CD4-positive, alpha-beta T cell treated with Interleukin-15 for 1 hour (primary cell): ENCODE data around the gene DR1.

Experiments
- DNase-seq: peaks from one replicate; pipeline ENCODE4 v3.0.0-alpha.2; 2020

DR1 gene

DNA sequence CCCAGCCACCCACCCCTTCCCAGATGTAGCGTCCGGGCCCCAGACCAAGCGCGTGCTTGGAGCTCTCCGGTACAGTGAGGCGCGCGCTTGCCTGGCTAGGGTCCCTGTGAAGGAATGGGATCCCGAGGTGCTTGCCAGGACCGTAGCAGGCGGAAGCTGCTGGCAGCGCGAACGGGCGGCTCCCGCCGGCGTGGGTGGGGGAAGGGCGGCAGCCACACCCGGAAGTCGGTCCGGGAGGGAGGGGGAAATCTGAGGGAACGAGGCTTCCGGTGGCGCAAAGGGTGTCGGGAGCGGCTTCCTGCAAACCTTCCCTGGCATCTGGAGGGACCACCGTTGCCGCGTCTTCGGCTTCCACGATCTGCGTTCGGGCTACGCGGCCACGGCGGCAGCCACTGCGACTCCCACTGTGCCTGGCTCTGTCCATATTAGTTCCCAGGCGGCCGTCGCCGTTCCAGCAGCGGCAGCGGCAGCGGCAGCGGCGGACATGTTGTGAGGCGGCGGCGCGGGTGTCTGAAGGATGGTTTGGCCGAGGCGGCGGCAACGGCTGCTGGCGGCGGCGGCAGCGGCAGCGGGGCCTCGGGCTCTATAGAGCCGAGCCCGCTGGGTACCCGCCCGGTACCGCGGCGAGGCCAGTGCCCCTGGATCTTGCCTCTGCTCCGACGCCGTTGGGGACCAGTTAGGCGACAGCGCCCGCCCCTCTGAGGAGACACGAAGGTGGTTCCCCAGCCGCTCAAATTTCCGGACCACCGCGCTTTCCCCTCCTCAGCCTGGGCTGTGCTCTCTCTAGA lies at the start of gene DR1:
Gene DR1 (plus strand): TSS at position 275 of the 788 bp plus-strand sequence. CDS start 739 bp downstream, outside the sequence.
- DNase-seq: peak; percentile 88

DNA sequence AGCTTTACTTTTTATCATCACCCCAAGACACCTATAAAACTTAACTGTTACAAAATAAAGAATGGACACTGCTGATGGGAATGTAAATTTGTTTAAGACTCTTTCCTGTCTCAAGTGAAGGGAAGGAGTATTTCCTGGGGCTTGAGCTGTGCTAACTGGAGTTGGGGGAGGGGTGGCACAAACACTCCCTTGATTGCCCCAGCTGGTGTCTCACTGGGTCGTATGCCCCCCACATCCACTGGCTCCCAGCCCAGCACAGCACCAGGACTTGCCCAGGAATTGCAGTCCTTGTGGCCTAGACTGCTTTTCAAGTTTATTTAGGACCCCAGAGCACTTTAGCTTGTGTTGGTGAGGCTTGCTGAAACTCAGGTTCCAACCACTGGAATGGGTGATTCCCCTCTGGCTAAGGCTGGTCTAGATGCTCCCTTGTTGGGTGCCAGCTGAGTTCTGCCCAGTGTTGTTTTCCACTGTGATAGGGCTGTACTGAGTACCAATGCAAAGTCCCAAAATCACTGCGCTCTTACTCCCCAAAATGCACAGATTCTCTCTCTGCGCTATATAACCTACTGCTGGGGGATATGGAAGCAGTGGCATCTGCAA lies 49.1 kb upstream of the DR1 start:
- no peak for DNase-seq

DNA sequence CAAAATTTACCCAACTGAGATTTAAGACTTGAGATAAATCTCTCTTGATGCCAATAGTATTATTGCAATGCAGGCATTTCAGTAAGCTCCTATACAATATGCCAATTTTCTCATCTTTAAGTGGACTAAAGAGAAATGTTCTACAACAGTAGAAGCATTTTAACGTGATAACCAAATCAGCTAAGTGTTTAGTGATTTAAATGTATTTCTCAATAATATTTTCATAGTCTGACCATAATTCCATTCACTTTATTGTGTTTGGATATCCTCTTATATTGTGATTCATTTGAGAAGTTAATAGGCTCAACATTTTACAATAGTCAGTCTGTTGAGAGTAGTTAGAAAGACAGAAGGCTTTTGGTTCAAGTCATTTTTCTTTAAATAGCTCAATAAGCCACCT lies 44.6 kb upstream of the DR1 start:
- no peak for DNase-seq

DNA sequence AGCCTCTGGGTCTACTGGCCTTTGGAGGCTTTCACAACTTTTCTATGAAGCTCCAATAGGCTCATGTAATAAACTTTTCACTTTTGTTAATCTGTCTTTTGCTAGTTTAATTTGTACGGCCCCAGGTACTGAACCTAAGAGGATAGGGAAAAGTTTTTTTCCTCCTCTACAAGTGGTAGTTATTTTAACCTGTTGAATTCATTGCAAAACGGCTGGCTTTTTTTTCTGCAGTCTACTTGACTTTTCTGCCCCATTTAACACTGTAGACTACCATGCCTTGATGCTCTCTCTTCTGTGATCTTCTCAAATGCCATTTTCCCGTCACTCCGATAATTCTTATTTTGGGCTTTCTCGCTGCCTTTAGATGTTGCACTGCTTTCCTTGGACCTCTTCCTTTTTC lies 43.6 kb upstream of the DR1 start:
- no peak for DNase-seq

DNA sequence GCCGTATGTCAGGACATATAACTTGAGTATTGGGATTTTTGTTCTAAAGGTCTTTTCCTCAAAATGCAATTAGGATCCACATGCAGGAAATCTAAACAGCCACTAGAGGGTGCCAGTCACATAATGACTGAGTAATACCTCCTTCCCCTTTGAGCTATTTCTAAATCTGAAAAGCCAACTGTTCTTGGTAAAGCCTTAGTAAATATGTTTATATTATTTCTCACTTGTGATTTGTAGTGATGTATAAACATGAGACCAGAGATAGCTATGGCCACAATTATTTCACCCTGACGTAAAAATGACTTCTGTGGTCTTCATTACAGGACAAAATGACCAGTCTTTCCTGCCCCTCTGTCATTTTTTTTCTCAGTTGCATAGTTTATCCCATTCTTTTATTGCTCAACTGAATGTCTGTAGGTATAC lies 41.0 kb upstream of the DR1 start:
- DNase-seq: peak; percentile 27

DNA sequence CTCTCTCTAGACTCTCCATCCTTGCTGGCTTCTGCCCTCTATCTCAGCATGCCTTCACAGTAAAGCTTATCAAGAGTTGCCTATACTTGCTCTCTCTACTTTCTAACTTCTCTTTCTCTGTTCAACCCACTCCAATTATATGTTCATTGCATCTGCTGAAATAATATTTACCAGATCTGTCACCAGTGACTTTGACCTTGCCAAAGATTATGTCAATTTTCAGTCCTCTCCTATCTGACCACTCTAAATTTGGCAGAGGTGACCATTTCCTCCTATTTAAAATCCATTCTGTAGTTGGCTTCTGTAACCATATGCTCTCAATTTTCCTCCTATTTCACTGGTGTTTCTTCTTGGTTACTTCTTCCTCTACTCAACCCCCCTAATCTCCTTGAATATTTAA lies 38.8 kb upstream of the DR1 start:
- DNase-seq: no peak

DNA sequence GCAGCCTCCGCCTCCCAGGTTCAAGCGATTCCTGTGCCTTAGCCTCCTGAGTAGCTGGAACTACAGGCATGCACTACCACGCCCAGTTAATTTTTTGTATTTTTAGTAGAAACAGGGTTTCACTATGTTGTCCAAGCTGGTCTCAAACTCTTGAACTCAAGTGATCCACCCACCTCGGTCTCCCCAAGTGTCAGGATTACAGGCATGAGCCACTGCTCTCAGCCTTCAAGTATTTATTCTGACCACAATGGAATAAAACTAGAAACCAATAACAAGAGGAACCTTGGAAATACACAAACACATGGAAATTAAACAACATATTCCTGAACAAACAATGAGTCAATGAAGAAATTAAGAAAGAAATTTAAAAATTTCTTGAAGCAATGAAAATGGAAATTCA lies 32.7 kb upstream of the DR1 start:
- no peak for DNase-seq

DNA sequence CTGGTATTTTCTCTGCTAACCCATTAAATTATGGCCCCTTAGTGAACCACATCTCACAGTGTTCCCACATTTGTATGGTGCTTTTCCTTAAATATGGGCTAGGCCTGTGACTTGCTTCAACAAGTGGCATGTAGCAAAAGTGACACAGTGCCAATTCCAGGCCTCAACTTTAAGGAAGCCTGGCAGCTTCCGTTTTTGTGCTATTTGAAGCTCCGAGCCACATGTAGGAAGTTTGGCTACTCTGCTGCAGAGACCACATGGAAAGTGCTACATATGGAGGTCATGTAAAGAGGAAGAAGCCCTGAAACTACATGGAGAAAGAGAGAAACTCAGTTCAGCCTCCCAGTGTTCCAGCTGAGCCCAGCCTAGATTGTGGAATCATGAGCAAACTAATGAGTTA lies 28.5 kb upstream of the DR1 start:
- peak; percentile 39 for DNase-seq

DNA sequence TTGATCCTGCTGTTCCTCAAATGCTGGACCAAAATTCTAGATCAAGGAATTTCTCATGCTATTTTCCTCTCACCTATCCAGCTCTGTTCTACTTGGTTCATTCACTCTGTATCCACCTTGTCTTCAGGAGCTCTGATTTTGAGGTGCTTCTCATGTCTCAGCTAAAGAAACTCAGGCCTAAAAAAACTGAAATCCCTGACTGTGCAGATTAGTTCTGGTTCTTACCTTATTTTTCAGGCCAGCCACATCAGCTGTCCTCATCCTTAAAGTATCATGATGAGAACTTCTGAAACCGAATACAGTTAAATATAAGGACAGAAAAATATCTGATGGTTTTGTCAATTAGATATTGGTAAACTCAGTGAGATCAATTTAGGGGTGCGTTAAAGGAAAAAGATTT lies 27.8 kb upstream of the DR1 start:
- no peak for DNase-seq

DNA sequence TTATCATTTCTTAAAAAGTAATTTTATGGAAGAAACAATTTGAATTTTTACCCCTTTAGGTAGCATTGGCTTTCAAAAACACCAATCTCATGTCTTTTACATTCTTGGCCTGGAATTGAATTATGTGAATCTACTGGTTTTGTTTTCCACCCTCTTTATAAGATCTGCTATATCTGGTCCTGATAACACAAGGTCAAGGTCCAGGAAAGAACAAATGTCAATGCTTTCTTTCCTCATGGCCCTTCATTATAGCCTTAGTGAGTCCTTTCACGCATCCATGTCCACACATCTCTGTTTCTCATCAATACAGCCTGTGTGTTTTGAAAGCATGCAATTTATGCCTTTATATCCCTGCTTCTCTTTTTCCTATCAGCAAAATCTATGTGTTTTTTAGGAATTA lies 24.0 kb upstream of the DR1 start:
- DNase-seq: no peak

DNA sequence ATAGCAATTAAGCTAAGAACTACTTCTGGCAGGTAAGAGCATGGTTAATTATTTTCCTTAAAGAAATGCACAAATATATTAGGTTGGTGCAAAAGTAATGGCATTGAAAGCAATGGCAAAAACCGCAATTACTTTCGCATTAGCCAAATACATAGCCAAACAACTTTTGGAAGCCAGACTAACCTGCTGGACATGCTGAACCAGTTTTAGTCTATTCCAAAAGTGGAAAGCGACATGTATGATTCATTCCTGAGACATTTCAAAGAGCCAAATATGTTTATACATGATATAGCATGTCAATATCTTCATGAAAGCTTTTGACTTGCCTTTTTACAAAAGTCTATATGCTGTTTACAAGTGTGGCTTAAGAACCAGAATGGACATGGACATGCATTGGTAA lies 23.4 kb upstream of the DR1 start:
- no peak for DNase-seq

DNA sequence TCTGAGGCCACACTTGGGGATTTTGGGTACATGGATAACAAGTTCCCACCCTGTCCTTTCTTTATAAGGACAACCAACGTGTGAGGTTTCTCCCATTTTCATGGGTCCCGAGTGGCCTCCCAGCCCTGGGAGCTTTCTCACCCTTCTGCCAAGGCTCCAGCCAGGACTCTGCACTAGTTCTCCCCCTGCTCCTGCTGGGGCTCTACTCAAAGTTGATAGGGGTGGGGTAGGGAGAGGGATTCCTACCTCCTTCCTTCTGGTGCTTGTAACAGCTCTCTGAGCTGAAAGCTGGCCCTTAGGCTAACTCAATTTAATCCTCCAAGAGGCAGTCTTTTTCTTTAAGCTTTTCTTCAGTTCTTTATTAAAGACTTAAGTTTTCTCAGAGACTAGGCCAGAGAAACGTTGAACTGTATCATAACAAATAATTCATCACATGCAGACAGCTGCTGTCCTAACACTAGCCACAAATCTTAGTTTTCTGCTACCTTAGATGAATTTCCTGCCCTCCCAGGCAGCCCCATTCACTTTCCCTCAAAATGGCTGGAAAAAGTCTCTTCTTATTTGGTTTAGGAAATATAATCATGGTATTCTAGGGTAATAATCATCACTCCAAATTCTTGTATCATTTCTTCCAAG lies 22.4 kb upstream of the DR1 start:
- DNase-seq: no peak

DNA sequence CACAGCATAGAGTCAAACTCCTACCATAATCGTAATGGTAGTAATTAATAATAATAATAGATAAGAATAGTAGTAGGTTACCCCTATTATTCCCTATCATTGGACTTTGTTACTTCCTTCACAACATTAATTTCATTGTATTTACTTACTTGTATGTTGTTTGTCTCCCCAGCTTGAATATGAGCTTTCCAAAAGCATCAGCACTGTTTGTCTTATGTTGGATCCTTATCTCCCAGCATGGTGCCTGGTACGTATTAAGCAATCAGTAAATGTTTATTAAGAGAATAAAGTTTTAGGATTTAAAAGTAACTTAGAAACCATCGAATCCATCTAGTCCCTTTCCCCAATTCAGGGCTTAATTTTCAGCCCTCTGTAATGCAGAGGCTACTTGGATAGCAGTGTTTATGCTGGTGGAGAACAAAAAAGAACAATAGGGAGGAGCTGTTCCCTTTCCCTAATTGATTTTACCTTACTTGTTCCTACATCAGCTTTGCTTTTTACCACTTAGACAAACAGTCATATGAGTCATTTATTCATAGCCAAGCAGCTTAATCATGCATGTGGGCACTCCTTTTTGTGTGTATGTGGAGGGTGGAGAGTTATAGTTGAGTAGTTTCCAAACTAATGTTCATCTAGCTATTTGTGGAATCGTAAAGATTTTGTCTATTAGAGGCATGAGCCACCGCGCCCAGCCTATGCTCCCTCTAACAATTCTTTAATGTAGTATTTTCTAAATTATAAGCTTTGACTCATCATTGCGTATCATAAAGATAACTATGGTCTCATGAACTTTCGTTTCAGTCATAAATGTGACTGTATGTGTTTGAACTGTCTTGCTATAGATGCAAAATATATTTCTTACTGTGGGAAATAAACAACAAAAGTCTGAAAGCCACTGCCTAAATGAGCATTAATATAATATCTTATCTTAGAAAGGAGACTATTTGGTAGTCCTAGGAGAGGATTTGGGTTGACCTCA lies 20.9 kb upstream of the DR1 start:
- no peak for DNase-seq

DNA sequence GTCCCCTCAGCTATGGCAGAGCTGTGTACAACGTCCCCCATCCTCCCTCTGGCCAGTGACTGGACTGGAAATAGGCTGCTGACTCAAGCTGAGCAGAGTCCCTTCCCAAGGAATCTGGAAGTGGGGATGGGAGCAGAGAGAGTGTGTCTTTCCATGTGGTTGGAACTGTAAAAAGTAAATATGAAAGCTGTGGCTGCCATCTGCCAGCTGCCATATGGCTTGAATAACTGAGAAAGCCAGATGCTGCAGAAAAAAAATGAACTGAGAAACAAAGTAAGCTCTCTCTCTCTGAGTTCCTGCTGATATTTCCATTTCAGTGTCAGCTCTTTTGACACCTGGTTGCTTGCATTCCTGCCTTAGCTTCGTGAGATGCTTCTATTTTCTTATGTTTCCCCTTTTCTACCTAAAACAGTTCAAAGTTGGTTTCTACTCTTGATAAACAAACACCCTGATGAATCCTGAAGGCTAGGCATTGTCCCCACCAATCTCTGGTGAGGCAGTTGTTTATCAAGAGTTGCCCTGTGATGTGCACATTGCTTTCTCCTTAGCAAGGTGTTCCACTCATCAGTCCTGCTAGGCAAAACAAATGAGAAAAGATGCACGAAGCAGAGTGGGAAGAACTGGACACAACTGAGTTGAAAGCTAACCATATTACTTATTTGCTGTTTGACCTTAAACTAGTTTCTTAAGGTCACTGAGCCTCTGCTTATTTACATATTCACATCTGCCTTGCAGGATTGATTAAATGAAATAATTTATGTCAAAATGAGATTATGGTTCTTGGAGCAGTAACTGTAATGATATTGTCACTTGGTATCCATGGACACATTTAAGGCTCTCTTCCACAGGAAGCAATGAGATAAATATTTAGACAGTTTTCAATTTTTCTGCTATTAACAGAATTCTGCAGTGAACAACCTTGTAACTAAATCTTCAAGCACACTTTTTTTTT lies 16.6 kb upstream of the DR1 start:
- no peak for DNase-seq

DNA sequence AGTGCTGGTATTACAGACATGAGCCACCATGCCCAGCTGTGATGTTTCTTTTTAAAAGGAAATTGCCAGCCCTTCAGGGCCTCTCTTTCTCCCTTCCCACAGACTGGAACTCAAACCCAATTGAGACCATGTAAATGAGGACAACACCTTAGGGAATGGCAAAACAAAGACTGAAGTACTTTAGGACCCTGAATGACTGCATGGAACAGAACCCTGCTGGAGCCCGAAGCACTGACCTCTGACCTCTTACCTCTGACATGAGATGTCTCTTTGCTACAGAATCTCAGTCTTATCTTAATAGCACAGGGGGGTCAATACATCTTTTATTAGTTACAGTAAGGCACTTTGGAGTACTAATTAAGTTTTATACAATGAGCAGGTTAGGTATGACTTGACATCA lies 15.5 kb upstream of the DR1 start:
- no peak for DNase-seq

DNA sequence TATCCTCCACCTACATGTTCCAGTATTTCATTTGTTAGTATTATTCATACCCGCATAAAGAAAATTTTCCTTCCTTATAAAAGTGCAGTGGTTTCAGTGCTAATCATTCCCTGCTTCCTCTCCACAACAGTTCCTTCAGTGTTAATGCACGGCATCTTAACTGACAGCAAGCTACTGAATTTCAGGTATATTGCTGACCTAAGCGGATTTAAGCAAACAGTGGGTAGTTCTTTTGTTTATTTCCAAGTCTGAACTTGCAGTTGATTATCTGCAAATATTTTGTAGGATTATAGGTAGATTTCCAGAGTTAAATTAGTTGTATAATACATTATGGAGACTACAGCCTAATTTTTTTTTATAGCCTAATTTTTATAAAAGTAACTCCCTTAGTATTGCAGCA lies 15.1 kb upstream of the DR1 start:
- DNase-seq: no peak

DNA sequence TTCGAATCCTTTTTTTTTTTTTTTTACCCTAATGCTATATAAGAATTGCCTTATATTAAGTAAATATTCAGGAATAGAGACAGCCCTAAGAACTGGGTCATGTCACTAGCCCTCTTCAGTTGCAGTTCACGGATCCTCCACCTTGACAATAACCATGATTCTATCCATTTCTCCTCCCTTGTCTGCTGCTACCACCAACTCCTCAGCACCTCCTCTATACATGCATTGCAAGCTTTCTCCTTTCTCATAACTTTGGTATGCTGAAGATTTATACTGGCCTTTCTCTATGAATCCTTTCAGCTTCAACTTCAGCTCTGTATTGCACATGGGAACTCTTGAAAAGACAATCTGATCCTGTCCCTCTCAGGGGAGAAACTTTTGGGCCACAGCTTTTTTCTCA lies 14.3 kb upstream of the DR1 start:
- DNase-seq: no peak

DNA sequence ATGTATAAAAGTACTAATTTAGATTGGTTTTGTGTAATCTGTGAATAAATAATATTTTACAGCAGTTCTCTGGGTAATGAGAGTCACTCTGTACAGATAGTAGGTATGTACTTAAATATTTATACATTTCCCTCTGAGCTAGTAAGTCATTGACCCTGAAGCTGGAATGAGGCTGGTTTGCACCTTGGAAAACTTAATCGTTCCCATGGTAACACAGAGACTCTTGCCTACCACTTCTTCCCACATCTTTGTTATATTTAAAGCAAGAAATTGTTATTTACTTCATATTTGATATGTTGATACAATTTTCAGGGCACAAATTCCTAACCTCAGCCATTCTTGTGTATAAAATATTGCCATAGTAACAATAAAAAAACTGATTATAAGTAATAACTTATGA lies 13.3 kb upstream of the DR1 start:
- DNase-seq: no peak

DNA sequence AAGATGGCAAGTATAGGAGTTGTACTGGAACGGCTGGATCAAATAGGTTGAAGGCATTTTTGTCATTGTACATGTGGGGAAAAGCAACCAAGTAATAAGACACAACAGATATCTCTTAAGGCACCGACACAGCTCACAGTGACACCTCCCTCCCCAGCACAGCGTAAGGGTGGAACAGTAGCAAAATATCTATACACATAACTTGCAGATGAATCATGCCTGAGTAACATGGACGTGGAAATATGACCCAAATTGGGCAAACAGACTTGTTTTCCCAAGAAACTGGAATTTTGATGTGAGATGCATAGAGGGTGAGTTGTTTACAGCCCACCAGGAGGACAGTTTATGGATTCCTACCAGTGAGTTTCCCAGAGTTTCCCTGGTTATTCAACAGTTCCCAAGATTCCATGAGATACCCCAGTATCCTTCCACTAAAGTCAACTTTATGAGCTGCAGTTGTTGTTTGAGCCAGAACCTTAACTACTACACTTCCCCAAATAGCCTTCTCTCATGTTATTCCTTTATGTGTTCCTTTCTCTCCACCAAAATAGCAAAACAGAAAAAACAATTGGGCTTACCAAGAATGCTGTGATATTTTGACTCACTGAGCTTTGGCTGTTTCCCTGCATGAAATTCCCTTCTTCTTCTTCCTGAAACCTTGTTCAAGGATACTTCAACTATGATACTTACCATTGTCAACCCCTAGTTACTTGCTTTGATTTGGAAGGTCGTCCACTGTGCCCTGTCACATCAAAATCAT lies 7.1 kb upstream of the DR1 start:
- no peak for DNase-seq

DNA sequence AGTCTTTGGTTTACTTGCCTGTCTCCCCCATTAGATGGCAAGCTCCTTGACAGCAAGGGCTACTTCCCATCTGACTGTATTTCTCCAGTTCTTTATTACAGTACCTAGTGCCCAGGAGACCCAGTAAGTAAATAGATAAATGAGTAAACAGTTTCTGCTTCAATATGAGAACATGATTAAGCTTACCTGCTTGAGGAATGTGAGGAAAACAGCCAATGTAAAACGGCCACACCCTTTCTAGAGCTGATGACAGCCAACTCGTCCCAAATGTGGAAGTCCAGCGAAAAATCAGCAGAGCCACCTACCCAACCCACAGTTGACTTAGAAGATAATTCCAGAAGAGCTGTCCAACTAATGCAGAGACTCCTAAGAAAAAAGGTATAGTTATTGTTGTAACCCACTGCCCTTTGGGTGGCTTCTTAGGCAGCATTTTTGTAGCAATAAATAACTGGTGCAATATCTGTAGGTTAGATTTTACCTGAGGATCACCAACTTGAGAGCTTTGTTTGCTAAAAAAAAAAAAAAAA lies 6.5 kb upstream of the DR1 start:
- no peak for DNase-seq

DNA sequence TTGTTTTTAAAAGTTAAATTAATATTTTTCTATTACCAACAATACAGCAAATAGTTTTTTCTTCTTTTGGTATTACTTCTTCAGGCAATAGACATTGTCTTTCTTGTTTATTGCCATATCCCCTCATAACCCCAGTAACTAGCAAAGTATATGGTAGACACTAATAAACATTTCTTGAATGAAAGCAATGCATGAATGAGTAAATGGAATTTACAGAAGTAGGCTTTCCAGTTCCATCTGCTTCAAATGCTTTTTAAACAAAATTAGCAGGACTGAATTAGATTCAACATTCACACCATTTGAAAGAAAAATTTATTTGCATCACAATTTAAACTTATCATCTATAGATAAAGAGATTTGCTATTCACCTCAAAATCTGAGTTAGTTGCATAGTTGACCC lies 5.6 kb upstream of the DR1 start:
- DNase-seq: no peak
